HL-60 (cell line): Measurements from ENCODE around the gene APPL2.

Experiments
- CTCF ChIP-seq: IDR thresholded peaks from one replicate; pipeline ENCODE4 v1.5.1; 2011; ENCODE audit warnings: low read length, control low read depth, inconsistent platforms; ENCODE audit not compliant: insufficient read depth
- REST ChIP-seq: IDR thresholded peaks from 2 replicates; pipeline ENCODE4 v1.6.1; 2012; ENCODE audit warnings: low read depth; ENCODE audit not compliant: insufficient replicate concordance

- no peak for TF ChIP-seq REST
- no peak for TF ChIP-seq CTCF
Observed at GRCh38 chr12:105240228-105240627, 4.3 kb upstream of the APPL2 start.
